Caco-2 (cell line): ENCODE measurements around the gene RSU1. TPM values are rescaled to one million over a fixed set of nuclear protein-coding genes. Genes with fewer than 3 reads are reported as not detected.

Source experiments
- BruUV-seq: library from RNA; stranded (reverse); fragments of 400-500 nt; replicated peaks from 2 replicates; lab custom pipeline; 2021; lab: Mats Ljungman, UMichigan
- CTCF ChIA-PET: fragments of 300-600 bp; sonication (Branson Sonifier 250); formaldehyde crosslinking; loops from one replicate; lab custom pipeline; 2022; ENCODE audit warnings: antibody characterized with exemption; lab: Charles Lee
- POLR2A ChIA-PET: fragments of 300-600 bp; sonication (Branson Sonifier 250); formaldehyde crosslinking; loops from one replicate; lab custom pipeline; 2022; ENCODE audit warnings: antibody characterized with exemption; lab: Charles Lee
- DNase-seq, 2 experiments: peaks; one replicate each; pipeline versions ENCODE4 v3.0.0 to v3.0.0-alpha.2; 2020 to 2022
- H3K27me3 ChIP-seq: replicated peaks from 2 replicates; pipeline ENCODE4 v1.6.0; 2011; ENCODE audit warnings: low read length; ENCODE audit not compliant: control insufficient read depth, insufficient read depth
- H3K36me3 ChIP-seq: 2 replicates; pipeline ENCODE4 v1.5.1; 2011; ENCODE audit warnings: low read length; ENCODE audit not compliant: control insufficient read depth, insufficient read depth
- H3K4me1 ChIP-seq: fragments of 250-450 bp; sonication (Bioruptor Pico); 2 replicates; pipeline ENCODE4 v1.5.1; 2020; ENCODE audit warnings: mild to moderate bottlenecking
- H3K4me3 ChIP-seq: 2 replicates; pipeline ENCODE4 v1.5.1; 2011; ENCODE audit warnings: low read depth, mild to moderate bottlenecking, control low read depth, low read length
- H3K9me3 ChIP-seq: fragments of 250-450 bp; sonication (Bioruptor Pico); 2 replicates; pipeline ENCODE4 v1.5.1; 2020; ENCODE audit warnings: mild to moderate bottlenecking, moderate library complexity
- H3K27ac Mint-ChIP-seq: one replicate; pipeline ENCODE4 v1.8.0; 2022; ENCODE audit warnings: mixed read lengths; ENCODE audit not compliant: unreplicated experiment
- H3K27me3 Mint-ChIP-seq: one replicate; pipeline ENCODE4 v1.8.0; 2022; ENCODE audit warnings: mixed read lengths; ENCODE audit not compliant: insufficient read depth, unreplicated experiment
- H3K36me3 Mint-ChIP-seq: one replicate; pipeline ENCODE4 v1.8.0; 2022; ENCODE audit warnings: mild to moderate bottlenecking, mixed read lengths; ENCODE audit not compliant: insufficient read depth, unreplicated experiment
- H3K4me1 Mint-ChIP-seq: one replicate; pipeline ENCODE4 v1.8.0; 2022; ENCODE audit warnings: low read depth, mixed read lengths; ENCODE audit not compliant: unreplicated experiment
- H3K4me3 Mint-ChIP-seq: one replicate; pipeline ENCODE4 v1.8.0; 2022; ENCODE audit warnings: mild to moderate bottlenecking, moderate library complexity, mixed read lengths; ENCODE audit not compliant: unreplicated experiment
- H3K9me3 Mint-ChIP-seq: one replicate; pipeline ENCODE4 v1.8.0; 2022; ENCODE audit warnings: mixed read lengths; ENCODE audit not compliant: unreplicated experiment
- CTCF ChIP-seq, 2 experiments: fragments of 200-600 bp in 1 of 2; IDR thresholded peaks; 1 replicate in 1 of 2; 2 replicates in 1 of 2; pipeline versions ENCODE4 v1.5.1 to v1.8.0; 2011 to 2022; ENCODE audit warnings: antibody characterized with exemption in 1 of 2, control low read depth in 1 of 2, inconsistent platforms in 1 of 2, low read depth in 1 of 2, low read length in 1 of 2, mild to moderate bottlenecking in 1 of 2, moderate library complexity in 1 of 2; ENCODE audit not compliant: insufficient read depth in 1 of 2, severe bottlenecking in 1 of 2, unreplicated experiment in 1 of 2
- intact Hi-C: fragments of 100-400 bp; cut with micrococcal nuclease; formaldehyde crosslinking; loops from one replicate; pipeline ENCODE4 v1.10.0; 2022; ENCODE audit not compliant: unreplicated experiment
- total RNA-seq: library from RNA; stranded (reverse); gene quantifications from 2 replicates; pipeline ENCODE4 v1.2.3, GENCODE V29; 2022

RSU1 gene
- total RNA-seq, 1 experiment from 2014 or later = 62.0 TPM

- Histone ChIP-seq H3K9me3 (no peaks in the 10 kb centered on the region), H3K4me1 (no peaks in the 10 kb centered on the region), H3K36me3 (no peaks in the 10 kb centered on the region), H3K4me3 (no peak overlapping the region), H3K27me3 (no peaks in the 10 kb centered on the region)
- no peak for DNase-seq
- Mint-ChIP-seq H3K36me3 (no peaks in the 10 kb centered on the region), H3K9me3 (no peaks in the 10 kb centered on the region), H3K27ac (no peak overlapping the region), H3K4me3 (no peak overlapping the region), H3K4me1 (peaks cover 6% of the 10 kb centered on the region), H3K27me3 (peaks cover 19% of the 10 kb centered on the region)
- BruUV-seq = no TSS peak
- intact Hi-C loops = loop anchor here (5.0 kb wide), 1 partner anchor 328 kb away; no protein-coding TSS in a partner anchor
- CTCF ChIA-PET = no interaction called here
- TF ChIP-seq CTCF (IDR thresholded peaks at IDR 0.05; ENCODE audit: insufficient read depth in 1 of 2, low read depth in 1 of 2, low read length in 1 of 2, severe bottlenecking in 1 of 2, unreplicated experiment in 1 of 2) = no peak
- POLR2A ChIA-PET = no interaction called here
Measured at GRCh38 chr10:16853809-16854208, 36.6 kb upstream of the RSU1 start.

- H3K4me3 Mint-ChIP-seq = no peak overlapping the region
- H3K27me3 ChIP-seq = no peaks in the 10 kb centered on the region
- intact Hi-C loops = loop anchor here (5.0 kb wide), 1 partner anchor 329 kb away; no protein-coding TSS in a partner anchor
- DNase-seq = peak in 1 of 2 experiments; percentile 12
- no peaks in the 10 kb centered on the region for H3K9me3 ChIP-seq
- H3K4me3 ChIP-seq = no peak overlapping the region
- TF ChIP-seq CTCF (IDR thresholded peaks at IDR 0.05; ENCODE audit: insufficient read depth in 1 of 2, low read depth in 1 of 2, low read length in 1 of 2, severe bottlenecking in 1 of 2, unreplicated experiment in 1 of 2) = peak in 1 of 2 experiments; percentile 16
- peaks cover 19% of the 10 kb centered on the region for H3K27me3 Mint-ChIP-seq
- H3K4me1 ChIP-seq = no peaks in the 10 kb centered on the region
- no TSS peak for BruUV-seq
- no peak overlapping the region for H3K27ac Mint-ChIP-seq
- H3K9me3 Mint-ChIP-seq = no peaks in the 10 kb centered on the region
- POLR2A ChIA-PET = no interaction called here
- H3K36me3 Mint-ChIP-seq = no peaks in the 10 kb centered on the region
- peaks cover 6% of the 10 kb centered on the region for H3K4me1 Mint-ChIP-seq
- H3K36me3 ChIP-seq = no peaks in the 10 kb centered on the region
- CTCF ChIA-PET = interaction anchor here (0.9 kb wide), 1 partner anchor 559 kb away, joined by 3 read pairs; no protein-coding TSS in a partner anchor
Measured at GRCh38 chr10:16853201-16853600, 36.0 kb upstream of the RSU1 start.

GRCh38 chr10:16852624-16853023 lies 35.4 kb upstream of the RSU1 start:
- H3K4me1 Mint-ChIP-seq = peaks cover 6% of the 10 kb centered on the region
- TF ChIP-seq CTCF (IDR thresholded peaks at IDR 0.05; ENCODE audit: insufficient read depth in 1 of 2, low read depth in 1 of 2, low read length in 1 of 2, severe bottlenecking in 1 of 2, unreplicated experiment in 1 of 2) = no peak
- no peaks in the 10 kb centered on the region for H3K36me3 Mint-ChIP-seq
- H3K27me3 Mint-ChIP-seq = peaks cover 19% of the 10 kb centered on the region
- intact Hi-C loops = loop anchor here (5.0 kb wide), 1 partner anchor 330 kb away; no protein-coding TSS in a partner anchor
- no peak overlapping the region for H3K4me3 Mint-ChIP-seq
- Histone ChIP-seq H3K4me3 (no peak overlapping the region), H3K9me3 (no peaks in the 10 kb centered on the region), H3K27me3 (no peaks in the 10 kb centered on the region), H3K36me3 (no peaks in the 10 kb centered on the region), H3K4me1 (no peaks in the 10 kb centered on the region)
- CTCF ChIA-PET = interaction anchor here (0.9 kb wide), 1 partner anchor 560 kb away, joined by 3 read pairs; no protein-coding TSS in a partner anchor
- no peak for DNase-seq
- POLR2A ChIA-PET = no interaction called here
- BruUV-seq = no TSS peak
- no peaks in the 10 kb centered on the region for H3K9me3 Mint-ChIP-seq
- H3K27ac Mint-ChIP-seq = no peak overlapping the region
